Esophagus squamous epithelium (tissue), 4 donors: ENCODE results near the gene EIPR1.

Experiments used
- POLR2A ChIP-seq, 4 donors: fragments of 450-650 bp; IDR thresholded peaks; one replicate each; pipeline ENCODE4 v1.6.1; 2017; ENCODE audit warnings: antibody characterized with exemption in 4 of 4, mild to moderate bottlenecking in 4 of 4, moderate library complexity in 3 of 4
- TF ChIP-seq, protein P1 (sequence below), 6 experiments: fragments of 450-650 bp in 4 of 6; fragments of 200-600 bp in 2 of 6; sonication (generic) in 2 of 6; IDR thresholded peaks; one replicate each; pipeline ENCODE4 v1.5.1; 2016 to 2019; ENCODE audit warnings: antibody characterized with exemption in 6 of 6, mild to moderate bottlenecking in 4 of 6, moderate library complexity in 4 of 6

DNA sequence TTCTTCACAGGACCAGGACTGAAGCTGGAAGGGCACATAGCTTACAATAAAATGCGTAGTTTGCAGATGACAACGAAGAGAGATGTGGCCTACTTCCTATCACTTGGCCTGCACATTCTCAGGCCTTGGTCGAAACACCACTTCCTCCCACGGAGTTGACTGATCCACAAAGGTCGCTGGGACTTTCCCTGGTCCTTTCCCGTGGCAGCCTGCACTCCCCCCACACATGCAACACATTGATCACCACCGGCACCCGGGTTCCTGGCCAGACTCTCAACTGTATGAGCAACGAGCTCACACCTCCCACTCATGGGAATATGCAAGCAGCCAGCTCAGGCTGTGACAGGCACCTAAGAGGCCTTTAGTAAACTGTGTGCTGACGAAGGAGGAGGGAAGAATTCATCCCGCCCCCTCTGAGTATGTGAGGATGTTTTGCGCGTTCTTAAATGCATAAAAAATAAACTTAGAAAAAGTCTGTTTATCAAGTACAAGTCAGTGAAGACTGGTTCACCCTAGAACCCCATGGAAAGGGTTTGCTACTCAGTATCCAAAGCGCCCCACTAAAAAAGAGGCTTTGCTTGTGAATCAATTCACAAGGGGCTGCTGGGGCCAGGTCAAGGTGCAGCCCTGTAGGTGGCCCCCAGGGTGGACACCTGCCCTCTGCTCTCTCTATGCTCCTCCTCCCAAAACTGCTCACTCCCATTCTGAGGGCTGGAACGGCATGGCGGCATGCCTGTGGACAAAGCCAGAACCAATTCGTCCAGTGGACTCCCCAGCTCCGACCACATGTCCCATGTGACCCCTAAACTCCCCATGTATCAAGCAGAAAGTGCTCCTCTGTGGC is 154.3 kb downstream of the EIPR1 start:
- no peak for TF ChIP-seq POLR2A (IDR thresholded peaks at IDR 0.05)
- TF ChIP-seq, protein P1, sequence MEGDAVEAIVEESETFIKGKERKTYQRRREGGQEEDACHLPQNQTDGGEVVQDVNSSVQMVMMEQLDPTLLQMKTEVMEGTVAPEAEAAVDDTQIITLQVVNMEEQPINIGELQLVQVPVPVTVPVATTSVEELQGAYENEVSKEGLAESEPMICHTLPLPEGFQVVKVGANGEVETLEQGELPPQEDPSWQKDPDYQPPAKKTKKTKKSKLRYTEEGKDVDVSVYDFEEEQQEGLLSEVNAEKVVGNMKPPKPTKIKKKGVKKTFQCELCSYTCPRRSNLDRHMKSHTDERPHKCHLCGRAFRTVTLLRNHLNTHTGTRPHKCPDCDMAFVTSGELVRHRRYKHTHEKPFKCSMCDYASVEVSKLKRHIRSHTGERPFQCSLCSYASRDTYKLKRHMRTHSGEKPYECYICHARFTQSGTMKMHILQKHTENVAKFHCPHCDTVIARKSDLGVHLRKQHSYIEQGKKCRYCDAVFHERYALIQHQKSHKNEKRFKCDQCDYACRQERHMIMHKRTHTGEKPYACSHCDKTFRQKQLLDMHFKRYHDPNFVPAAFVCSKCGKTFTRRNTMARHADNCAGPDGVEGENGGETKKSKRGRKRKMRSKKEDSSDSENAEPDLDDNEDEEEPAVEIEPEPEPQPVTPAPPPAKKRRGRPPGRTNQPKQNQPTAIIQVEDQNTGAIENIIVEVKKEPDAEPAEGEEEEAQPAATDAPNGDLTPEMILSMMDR (IDR thresholded peaks at IDR 0.05) = no peak
